NCI-H2107 treated with DMSO at 0.1 percent for 48 hours (cell line): Measurements from ENCODE around the gene TMEM86A.

Source experiments
- DNase-seq: peaks from one replicate; lab custom pipeline; 2025; ENCODE audit not compliant: unreplicated experiment; lab: John Stamatoyannopoulos, UW

Gene TMEM86A

GRCh38 chr11:18699848-18700261 is 1.3 kb downstream of the TMEM86A start:
- no peak for DNase-seq

DNA sequence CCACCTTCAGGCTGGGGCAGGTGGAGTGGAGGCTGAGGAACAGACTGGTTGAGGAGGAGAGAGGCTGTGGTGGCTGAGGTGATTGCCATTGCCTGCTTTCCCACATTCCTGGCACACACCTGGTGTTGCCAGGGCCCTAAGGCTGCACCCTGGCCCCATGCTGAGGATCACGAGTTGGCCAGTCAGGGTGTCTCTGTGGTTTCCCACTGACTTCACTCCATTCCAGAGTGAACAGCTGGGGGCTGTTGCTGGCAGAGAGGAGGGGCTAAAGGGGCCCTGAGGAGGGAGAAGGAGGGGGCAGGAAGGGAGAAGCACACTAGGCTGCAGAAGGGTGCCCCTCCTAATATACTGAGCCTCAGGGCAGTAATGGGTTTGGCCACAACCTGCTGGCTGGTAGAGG is 1.8 kb downstream of the TMEM86A start:
- DNase-seq: no peak

DNA sequence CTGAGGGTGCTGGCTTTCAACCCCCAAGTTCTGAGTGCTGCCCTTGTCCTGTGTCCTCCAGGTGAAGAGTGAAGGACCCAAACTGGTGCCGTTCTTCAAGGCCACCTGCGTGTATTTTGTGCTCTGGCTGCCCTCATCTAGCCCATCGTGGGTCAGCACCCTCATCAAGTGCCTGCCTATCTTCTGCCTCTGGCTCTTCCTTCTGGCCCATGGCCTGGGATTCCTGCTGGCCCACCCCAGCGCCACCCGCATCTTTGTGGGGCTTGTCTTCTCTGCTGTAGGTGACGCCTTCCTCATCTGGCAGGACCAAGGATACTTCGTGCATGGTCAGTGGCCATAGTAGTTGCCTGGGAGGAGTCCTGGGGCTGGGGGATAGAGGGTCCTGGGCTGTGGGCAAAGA is 2.3 kb downstream of the TMEM86A start:
- no peak for DNase-seq

GRCh38 chr11:18701614-18702216 is 3.1 kb downstream of the TMEM86A start:
- DNase-seq: no peak

DNA sequence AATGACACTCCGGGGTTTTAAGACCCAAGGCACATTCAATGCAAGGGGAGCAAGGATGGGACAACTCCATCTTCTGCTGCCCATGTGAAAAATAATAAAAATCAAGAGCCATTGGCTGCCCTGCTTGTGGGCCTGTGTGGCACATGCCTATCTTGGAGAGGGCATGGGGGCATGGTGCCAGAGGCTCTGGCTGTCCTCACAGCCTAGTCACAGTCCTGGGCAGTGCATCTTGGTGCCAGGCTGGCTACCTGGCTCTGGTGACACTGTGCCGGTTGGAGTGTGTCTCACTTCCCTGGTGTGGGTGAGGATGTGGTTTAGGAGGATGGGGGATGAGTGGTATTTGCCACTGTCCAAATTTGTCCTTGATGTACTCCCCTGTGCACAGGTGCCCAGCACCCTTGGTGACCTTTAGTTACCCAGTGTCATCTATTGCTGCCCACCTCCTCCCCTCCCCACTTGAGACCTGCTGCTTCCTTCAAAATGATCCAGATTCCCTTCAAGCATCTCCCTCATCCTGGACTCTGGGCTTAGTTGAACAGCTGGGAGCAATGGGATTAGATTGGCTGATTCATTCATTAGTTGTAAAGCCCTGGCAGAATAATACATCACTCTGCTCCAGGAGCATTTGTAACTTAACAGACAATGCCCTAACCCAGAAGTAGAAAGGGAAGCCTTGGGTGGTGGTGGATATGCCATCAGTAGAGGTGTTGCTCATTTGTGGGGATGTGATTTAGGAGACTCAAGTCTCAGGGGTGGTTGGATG is 4.6 kb downstream of the TMEM86A start:
- no peak for DNase-seq

DNA sequence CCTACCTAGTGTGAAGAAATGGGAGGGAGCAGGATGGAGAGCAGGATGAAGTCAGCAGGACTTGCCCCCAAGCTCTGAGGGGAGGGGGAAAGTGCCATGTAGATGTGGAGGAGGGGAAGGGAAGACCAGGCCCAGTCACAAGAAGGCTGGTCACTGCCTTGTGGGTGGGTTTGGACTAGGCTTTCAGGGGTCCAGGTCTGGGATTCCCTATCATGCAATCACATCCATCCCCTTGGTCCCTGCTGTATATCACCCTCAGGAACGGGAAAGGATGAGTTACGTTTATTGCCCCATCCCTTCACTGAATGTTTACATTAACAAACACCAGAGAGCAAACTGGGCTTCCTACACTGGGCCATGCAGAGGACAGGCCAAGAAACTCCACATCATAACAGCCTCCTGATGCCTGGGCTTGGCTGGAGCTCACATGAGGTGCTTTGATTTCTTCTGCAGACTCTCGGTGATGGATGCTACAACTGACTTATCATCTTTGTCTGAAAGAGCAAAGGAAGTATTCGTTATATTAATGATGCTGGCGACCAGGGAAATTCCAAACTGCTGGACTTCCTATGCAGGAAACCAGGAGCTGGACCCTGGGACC is 5.6 kb downstream of the TMEM86A start:
- no peak for DNase-seq

DNA sequence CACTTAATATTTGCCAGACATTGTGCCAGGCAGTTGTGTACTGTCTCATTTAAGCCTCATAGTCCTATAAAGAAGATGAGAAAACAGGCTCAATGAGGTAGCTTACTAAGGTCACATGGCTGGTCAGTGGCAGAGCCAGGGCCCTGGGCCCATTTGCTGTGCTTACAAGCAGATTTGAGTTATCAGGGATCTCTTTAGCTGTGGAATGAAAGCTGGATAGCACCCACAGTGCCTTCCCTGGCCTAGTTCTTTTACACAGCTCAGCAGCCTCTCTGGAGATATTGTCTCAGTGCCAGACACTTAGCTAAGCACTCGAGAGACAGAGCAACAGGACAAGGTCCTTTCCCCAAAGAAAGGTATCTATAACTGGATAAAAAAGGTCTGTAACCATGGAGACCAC is 6.1 kb downstream of the TMEM86A start:
- no peak for DNase-seq

DNA sequence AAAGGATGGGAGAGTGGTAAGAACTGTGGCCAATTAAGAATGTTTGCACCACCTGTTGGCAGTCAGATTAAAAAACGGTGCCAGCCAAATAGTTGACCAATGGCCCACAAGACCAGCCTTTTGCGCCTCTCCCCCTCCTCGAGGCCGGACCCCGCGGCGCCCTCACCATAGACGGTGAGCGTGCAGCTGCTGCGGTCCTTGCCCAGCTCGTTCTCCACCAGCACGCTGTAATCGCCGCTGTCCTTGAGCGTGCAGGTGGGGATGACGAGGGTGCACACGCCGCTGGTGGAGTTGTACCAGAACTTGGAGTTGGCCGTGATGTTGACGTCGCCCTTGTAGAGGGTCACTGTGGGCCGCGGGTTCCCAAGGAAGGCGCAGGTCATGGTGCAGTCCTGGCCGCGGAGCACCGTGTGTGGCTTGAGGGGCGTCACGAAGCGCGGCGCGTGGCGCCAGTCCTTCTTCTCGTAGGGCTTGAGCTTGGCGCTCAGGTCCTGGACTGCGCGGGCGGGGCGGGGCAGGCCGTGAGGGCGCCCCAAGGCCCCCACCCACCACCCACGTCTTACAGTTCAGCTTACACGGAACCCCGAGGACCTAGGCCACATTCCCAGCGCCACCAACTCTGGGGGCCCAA is 7.2 kb downstream of the TMEM86A start:
- no peak for DNase-seq

DNA sequence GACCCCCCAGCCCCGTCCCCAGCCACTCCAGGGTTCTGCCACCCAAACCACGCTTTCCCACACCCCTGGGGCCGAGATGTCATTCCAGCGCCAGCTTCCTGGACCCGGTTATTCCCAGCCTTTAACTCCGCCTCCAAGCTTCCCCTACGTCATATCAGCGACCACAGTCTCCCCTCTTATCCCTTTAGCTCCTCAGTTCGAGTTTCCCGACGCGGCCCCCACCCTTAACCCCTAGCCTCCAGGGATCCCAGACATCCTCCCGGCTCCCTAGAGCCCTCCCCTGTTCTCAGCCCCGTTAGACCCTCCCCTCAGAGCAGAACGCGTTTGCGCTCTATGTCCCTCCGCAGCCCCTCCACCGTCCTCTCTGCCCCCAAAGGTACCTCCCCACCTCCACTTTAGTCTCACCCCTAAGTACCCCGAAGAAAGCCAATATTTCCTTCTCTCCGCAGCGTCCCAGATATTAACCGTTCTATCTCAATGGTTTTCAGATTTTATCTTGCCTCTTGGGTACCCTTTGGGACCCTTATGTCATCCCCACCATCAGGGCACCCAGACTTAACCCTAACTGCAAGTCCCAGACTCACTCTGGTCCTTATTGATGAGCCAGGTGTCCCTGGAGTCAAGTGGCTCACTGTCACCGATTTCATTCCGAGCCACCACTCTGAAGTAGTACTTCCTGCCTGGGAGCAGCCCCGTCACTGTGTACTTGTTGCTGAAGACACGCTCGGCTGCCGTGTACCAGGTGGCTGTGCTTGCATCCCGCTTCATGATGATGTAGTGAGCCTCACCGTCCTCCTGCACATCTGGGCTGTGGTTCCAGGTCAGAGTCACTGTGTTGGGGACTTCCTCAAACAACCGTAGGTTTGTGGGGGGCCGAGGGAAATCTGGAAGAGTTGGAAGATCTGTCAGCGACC is 8.0 kb downstream of the TMEM86A start:
- peak; percentile 36 for DNase-seq

DNA sequence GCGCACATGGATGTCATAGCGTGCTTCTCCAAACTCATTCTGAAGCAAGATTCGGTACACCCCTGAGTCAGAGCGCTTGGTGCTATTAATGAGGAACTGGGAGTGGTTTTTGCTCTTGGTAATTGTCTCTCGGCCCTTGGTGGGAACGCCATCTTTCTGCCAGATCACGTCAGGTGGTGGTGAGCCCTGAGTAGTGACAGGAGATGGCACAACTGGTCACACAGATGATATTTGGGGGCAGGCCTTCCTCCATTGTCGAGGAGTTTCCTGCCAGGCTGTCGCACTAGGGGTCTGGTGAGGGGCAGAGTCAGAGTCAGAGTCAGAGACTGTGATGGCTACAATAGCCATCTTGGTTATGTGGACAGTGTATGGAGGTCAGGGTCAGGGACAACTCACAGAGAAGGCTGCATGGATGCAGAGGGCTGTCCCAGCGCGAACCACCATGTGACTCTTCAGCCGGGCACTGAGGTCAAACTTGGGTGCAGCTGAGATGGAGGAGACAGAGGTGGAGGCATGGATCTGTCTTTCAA is 9.3 kb downstream of the TMEM86A start:
- no peak for DNase-seq

DNA sequence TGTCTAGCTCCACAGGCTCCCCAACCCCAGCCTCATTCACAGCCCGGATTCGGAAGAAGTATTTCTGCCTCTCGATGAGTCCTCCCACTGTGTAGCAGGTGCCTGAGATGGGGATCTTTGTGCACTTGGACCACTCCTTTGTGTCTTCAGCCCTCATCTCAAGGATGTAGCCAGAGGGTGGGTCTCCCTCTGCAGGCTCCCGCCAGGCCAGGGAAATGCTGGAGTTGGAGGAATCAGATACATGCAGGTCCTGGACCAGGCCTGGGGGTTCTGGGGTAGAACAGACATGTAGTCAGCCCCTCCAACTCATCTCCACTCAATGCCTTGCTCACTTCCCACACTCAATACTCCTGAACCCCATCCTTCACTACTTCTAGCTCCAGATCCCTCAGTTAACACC is 10.8 kb downstream of the TMEM86A start:
- DNase-seq: no peak

GRCh38 chr11:18710545-18710944 is 12.0 kb downstream of the TMEM86A start:
- no peak for DNase-seq

- DNase-seq: no peak
Observed at GRCh38 chr11:18713646-18714442, 15.3 kb downstream of the TMEM86A start.

GRCh38 chr11:18714443-18714780 is 15.8 kb downstream of the TMEM86A start:
- DNase-seq: no peak

DNA sequence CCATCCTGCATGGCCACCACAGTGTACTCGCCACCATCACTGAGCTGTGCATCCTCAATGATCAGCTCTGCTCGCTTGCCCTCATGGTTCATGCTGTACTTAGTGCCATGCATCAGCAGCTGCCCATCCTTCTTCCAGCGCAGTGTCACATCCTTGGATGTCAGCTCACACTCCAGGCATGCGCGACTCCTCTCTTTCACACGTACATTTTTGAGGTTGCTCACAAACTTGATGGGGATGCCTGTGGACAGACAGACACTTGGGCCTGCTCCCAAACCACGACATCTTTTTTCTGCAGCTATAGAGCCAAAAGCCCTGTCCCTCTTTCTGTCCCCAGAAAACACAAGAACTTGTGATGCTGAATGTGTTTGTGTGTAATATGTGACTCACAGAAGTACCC is 16.9 kb downstream of the TMEM86A start:
- no peak for DNase-seq

DNA sequence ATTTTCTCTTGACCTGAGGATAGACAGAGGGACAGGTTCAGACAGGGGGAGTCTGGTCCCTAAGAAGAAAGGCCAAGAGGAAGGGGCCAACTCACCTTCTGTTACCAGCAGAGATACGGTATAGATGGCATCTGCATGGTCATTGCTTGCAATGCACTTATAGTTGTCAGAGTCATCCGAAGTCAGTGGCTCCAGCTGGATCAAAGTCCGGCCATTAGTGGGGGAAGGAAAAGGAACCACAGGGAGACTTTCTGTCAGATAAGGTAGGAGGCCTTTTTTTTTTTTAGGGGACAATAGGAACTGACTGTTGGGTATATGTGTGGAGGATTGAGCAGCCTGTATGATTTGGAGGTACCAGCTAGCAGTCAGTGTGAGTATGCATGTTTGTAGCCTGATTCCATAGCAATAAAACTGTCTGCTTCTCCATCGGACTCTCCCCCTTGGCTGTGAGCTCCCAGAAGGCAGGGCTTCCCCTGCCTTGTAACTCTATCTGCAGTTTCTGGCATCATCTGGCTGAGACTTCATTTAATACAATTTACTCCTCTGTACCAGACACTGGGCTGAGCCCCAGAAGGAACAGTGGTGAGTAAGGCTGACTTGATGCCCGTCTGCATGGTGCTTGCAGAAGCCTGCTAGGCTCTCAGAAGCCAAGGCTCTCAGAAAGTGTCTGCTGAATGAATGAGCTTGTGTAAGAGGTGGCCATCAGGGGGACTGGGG is 21.7 kb downstream of the TMEM86A start:
- DNase-seq: no peak

- DNase-seq: peak; percentile 42
Observed at GRCh38 chr11:18720808-18721560, 22.4 kb downstream of the TMEM86A start.

GRCh38 chr11:18721561-18722292 is 23.1 kb downstream of the TMEM86A start:
- peak; percentile 28 for DNase-seq
